ENCODE results near the gene TRIM9. TPM values are rescaled to one million over a fixed set of nuclear protein-coding genes. Genes with fewer than 3 reads are reported as not detected.
A peak's percentile ranks its signal among the peaks of the same experiment; 100 is the strongest.

Gene TRIM9
- total RNA-seq, 4 donors from 2014 or later = 1.1 to 4.8 (median 2.8) TPM

GRCh38 chr14:51079085-51079484 lies 15.8 kb downstream of the TRIM9 start:
- DNase-seq (ENCODE audit: low spot score) = no peak
- TF ChIP-seq CTCF (IDR thresholded peaks at IDR 0.05) = no peak
- ATAC-seq (ENCODE audit: low FRiP score) = peak; percentile 52

GRCh38 chr14:51074701-51075385 lies 20.1 kb downstream of the TRIM9 start:
- DNase-seq (ENCODE audit: low spot score) (no peak), ATAC-seq (ENCODE audit: low FRiP score) (no peak)
- no peak for TF ChIP-seq CTCF (IDR thresholded peaks at IDR 0.05)

- ATAC-seq (ENCODE audit: low FRiP score) (peak; percentile 56), DNase-seq (ENCODE audit: low spot score) (no peak)
- no peak for TF ChIP-seq CTCF (IDR thresholded peaks at IDR 0.05)
Observed at GRCh38 chr14:51073731-51074130, 21.2 kb downstream of the TRIM9 start.

GRCh38 chr14:51072976-51073375 lies 21.9 kb downstream of the TRIM9 start:
- DNase-seq (ENCODE audit: low spot score) (no peak), ATAC-seq (ENCODE audit: low FRiP score) (no peak)
- no peak for TF ChIP-seq CTCF (IDR thresholded peaks at IDR 0.05)

GRCh38 chr14:51071857-51072256 lies 23.0 kb downstream of the TRIM9 start:
- DNase-seq (ENCODE audit: low spot score) (no peak), ATAC-seq (ENCODE audit: low FRiP score) (no peak)
- no peak for TF ChIP-seq CTCF (IDR thresholded peaks at IDR 0.05)

- ATAC-seq (ENCODE audit: low FRiP score) (no peak), DNase-seq (ENCODE audit: low spot score) (no peak)
- no peak for TF ChIP-seq CTCF (IDR thresholded peaks at IDR 0.05)
Observed at GRCh38 chr14:51070726-51071125, 24.2 kb downstream of the TRIM9 start.

GRCh38 chr14:51069055-51069454 lies 25.9 kb downstream of the TRIM9 start:
- DNase-seq (ENCODE audit: low spot score) (no peak), ATAC-seq (ENCODE audit: low FRiP score) (no peak)
- TF ChIP-seq CTCF (IDR thresholded peaks at IDR 0.05) = no peak

All from omental fat pad (tissue), 4 donors.